ENCODE data around the gene NFATC1.
"Not testable (repeated sequence)": the region's sequence is repeated elsewhere in the genome, so short reads cannot be mapped to it uniquely, and the experiment has no call there.

Gene NFATC1

DNA sequence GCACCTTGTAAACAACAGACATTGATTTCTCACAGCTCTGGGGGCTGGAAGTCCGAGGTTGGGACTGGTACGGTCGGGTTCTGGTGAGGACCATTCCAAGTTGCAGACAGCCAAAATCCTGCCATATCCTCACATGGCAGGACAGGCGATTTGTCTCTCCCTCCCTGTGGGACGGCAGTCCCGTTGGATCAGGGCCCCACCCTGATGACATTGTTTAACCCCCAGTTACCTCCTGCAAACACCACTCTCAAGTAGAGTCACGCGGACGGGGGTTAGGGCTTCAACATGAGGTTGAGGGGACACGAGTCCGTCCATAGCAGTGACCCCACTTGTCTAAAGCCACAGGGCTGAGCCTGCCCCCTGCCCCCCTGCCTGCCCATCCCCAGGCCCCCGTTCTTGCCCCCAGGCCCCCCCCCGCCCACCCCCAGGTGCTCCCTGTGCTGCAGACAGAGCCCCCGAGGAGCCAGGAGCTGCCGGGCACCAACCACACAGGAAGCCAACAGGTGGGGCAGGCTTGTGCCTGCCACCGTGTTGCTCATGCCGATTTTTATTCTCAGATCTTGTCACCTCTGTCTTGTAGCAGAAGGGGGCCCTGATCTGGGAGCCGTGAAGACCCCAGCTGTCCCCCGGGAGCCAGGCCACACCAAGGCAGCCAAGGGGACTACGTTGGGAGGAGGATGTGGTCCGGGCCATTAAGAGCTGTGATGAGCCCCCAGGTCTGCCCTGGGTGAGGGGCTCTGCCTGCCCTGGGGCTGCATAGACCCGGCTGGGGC, 82.2 kb downstream of the NFATC1 start:
- no peak for DNase-seq (ENCODE audit: low read depth)

DNA sequence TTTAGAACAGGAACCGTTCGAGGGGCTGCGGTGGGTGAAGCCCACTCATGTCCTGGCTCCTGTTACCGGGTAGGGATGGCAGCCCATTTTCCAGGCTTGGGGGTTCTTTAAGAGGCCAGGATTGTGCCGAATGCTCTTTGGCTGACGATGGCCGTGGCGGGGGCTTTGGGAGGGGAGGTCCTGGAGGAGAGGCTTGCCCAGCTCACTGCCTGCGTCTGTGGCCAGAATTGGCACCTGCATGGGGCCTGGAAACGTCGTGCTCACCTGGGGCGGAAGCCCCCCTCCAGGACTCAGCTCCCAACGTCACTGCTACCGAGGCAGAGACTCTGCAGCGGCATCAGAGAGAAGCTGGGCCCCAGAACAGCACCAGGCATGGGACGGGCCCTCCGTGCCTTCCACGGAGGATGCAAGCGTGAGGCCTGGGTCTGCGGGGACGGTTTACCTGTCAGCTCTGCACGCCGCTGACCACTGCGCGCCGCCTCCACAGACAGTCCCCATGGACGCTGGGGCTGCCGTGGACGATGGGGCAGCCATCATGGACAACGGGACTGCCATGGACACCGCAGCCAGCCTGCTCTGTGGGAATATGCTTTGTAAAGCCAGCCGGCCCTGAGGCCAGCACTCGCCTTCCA, 82.9 kb downstream of the NFATC1 start:
- DNase-seq (ENCODE audit: low read depth) = no peak

DNA sequence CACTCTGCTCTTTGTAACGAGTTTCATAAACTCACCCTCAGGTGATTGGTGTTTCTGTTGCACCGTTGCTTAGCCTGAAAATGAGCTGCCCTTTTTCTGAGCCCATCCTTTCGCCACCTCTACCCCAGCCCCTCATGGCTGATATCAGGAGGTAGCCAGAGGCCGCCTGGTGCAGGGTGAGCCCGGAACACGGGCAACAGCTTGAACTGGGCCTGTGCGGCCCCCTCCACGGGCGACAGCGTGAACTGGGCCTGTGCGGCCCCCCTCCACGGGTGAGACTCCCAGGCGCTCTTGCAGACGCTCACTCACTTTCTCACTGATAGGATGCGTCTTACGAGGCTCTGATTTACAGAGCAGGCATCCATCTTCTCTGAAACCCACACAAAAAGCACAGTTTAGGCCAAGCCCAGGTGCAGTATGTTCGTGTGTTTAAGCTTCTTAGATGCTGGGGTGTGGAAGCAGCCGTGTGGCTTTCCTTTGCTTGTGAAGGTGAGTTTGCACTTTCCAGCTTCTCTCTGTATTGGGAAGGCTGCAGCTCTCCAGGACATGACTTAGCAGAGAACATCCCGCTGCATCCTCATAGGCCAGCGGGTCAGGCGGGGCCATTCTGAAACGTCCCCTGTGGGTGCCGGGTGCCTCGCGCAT, 83.5 kb downstream of the NFATC1 start:
- no peak for DNase-seq (ENCODE audit: low read depth)

DNA sequence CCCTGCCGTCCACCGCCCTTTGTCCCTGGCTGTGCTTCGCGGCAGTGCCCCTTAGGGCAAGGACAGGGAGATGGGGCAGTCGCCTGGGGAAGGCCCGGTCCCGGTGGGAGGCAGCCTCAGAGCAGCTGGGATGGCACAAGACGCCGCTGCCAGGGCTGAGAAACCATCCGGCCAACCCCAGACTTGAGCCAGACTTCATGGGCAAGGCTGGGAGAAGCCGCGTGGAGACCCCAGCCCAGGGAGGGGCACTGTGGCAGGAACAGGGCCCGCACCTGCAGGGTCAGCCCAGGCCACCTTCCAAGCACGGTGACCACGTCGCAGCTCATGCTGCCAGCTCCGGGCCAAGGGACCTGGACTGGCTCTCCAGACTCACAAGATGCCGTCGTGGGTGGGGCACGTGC, 84.0 kb downstream of the NFATC1 start:
- no peak for DNase-seq (ENCODE audit: low read depth)

DNA sequence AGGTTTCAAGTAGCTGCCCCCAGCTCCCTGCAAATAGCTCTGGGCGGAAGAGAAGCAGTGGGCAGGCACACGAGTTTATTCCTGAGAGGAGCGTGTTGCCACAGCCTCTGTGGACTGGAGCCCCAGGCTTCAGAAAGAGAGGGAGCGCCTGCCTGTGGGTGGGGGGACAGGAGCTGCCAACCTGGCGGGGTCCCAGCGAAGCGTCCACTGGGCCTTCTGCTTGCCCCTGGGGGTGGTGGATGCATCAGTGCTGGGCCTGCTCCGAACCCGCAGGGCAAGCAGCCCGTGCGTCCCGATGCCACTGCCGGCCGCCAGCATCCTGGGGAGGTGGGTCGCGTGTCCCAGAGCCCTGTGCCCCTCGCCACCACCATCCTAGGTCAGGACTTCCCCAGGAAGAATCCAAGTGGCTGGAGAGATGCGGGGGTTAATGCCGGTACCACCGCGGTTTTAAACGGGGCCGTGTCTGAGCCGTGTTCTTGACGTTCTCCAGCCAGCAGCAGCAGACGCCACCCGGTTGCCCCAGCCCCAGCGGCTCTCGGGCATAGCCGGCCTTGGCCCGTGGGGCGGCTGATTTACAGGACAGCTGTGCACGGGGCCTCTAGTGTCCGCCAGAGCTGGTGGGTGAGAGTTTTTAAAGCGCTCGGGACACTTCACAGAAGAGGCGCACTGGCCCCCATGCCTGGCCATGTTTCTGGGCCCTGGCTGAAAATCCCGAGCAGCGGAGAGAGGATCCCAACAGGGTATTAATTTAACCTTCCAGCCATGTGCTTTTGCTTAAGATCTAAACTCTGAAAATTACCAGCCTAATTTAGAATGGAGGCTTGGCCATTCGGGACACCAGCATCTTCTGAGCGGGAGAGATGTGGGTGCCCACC, 84.7 kb downstream of the NFATC1 start:
- DNase-seq (ENCODE audit: low read depth) = no peak

DNA sequence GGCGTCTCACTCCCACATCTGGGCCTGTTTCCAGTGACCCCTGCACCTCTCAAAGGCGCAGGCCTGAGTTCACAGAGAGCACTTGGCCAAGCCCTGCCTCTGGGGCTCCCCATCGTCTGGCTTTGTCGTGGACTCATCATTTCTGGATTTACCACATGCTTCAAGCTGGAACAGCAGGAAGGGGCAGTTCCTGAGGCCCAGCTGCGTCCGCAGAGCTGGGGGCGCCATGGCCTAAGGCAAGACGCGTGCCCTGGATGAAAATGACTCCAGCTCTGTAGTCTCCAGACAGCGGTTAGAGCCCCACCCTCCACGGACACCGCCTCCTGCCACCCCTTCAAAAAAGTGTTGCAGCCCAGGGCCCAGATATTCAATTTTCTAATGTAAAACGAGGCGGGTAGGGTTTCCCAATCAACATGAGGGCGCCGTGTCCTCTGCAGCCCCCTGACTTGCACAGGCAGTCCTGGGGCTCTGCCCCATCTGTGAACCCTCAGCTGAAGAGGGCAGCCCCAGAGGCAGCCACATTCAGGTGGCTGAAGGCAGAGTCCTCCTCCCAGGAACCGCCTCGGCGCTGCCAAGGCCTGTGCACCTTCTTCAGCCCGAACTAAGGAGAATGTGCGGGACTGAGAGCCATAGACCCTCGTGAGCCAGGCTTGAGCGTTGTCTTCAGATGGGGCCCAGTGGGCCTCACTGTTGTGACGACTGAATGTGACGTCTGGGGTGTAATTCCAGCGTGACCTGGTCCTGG, 85.5 kb downstream of the NFATC1 start:
- no peak for DNase-seq (ENCODE audit: low read depth)

DNA sequence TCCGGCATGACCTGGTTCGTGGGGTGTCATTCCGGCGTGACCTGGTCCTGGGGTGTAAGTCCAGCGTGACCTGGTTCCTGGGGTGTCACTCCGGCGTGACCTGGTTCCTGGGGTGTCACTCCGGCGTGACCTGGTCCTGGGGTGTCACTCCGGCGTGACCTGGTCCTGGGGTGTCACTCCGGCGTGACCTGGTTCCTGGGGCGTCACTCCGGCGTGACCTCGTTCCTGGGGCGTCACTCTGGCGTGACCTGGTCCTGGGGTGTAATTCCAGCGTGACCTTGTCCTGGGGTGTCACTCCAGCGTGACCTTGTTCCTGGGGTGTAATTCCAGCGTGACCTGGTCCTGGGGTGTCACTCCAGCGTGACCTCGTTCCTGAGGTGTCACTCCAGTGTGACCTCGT, 87.7 kb downstream of the NFATC1 start:
- not testable (repeated sequence) for DNase-seq (ENCODE audit: low read depth)

DNA sequence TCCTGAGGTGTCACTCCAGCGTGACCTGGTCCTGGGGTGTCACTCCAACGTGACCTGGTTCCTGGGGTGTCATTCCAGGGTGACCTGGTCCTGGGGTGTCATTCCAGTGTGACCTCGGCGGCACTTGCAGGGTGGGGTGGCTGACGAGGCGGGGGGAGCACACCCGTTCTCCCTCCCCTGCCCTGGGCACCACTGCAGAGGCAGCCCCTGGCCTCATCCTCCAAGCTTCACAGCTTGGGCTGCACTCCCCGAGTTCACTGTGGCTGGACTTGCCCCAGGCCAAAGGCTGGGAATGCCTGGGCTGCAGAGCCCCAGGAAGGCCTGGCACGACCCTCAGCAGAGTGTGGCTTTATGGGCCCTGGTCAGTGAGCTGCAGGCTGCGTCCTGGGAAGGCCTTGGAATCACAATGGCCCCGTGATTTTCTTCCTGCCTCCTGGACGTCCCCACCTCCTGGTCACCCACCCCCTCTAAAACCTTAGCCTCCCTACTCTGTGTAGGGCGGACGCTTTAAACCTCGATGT, 88.3 kb downstream of the NFATC1 start:
- DNase-seq (ENCODE audit: low read depth) = no peak

DNA sequence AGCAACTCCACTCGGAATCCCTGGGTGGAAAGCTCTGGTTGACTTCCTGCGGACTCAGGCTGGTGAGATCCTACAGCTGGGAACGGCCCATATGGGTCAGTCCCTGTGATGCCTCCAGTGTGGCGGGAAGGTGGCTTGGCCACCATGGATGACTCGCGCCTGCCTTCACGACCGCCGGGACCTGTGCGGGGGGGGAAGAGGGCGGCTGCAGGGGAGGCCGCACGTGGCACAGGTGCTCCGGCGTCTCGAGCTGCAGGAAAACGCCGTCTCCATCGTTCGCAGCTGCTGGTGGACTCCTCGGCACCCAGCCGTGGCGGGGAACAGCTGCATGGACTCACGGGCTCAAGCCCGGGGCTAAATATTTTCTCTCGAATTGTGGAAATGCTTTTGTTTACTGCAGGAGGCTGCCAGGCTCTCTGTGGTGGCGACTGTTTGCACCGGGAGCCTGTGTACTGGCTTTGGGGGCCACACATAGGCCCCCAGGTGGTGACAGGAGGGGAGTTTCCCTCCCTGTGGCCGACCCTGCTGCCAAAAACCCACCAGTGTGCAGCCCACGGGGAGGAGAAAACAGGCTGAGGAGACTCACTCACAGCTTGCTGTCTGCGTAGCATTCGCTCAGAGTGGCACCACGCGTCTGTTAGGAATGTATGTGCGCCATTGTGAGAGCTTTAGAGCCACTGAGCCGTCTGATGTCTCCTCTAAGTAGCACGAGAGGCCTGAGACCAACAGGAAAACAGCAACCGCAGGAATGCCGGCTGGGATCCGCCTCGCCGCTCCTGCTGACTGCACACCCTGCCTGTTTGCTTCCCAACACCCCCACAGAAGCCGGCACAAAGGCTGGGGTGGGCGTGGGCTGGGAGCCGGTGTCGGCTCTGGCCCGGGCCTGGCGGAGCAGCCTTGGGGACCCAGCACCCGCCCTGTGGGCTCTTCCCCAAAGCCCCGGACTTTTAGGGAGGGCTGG, 89.2 kb downstream of the NFATC1 start:
- peak; percentile 80 for DNase-seq (ENCODE audit: low read depth)

DNA sequence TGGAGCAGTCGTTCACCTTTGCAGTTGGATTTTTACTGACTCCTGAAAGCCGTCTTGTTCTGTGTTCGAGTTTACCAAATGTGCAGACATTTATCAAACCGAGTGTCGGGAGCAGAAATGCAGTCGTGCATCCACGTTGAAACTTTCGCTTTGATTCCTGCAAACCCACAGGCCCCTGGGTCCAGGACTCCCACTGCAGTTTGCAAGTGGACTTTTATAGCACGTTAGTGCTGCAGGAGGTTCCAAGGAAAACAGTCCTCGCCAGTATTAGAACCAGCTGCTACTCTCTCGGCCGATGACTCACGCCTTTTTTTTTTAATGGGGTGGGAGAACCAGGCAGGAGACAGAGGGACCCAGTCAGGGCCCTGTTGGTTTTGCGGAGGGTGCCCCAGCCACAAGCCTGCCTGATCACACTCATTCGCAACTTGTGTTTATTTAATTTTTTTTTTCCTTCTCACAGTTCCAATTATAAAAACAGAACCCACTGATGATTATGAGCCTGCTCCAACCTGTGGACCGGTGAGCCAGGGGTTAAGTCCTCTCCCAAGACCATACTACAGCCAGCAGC, 90.1 kb downstream of the NFATC1 start:
- DNase-seq (ENCODE audit: low read depth) = peak; percentile 56

DNA sequence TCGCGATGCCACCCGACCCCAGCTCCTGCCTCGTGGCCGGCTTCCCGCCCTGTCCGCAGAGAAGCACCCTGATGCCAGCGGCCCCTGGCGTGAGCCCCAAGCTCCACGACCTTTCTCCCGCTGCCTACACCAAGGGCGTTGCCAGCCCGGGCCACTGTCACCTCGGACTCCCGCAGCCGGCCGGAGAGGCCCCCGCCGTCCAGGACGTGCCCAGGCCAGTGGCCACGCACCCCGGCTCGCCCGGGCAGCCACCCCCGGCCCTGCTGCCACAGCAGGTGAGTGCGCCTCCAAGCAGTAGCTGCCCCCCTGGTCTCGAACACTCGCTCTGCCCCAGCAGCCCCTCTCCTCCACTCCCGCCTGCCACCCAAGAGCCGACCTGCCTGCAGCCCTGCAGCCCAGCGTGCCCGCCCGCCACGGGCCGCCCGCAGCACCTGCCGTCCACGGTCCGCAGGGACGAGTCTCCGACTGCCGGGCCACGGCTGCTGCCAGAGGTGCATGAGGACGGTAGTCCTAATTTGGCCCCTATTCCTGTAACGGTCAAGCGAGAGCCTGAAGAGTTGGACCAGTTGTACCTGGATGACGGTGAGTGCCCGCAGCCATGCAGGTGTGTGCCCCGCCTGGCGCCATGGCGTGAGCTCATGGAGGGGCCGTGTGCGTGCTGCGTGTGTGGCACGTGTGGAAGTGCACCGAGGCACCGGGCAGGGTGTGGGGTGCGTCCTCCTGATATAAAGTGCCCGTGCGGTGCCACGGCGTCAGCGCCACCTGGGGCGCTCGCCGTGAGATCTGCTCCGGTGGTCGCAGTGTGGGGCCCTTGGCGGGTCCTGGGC, 90.8 kb downstream of the NFATC1 start:
- DNase-seq (ENCODE audit: low read depth) = no peak

DNA sequence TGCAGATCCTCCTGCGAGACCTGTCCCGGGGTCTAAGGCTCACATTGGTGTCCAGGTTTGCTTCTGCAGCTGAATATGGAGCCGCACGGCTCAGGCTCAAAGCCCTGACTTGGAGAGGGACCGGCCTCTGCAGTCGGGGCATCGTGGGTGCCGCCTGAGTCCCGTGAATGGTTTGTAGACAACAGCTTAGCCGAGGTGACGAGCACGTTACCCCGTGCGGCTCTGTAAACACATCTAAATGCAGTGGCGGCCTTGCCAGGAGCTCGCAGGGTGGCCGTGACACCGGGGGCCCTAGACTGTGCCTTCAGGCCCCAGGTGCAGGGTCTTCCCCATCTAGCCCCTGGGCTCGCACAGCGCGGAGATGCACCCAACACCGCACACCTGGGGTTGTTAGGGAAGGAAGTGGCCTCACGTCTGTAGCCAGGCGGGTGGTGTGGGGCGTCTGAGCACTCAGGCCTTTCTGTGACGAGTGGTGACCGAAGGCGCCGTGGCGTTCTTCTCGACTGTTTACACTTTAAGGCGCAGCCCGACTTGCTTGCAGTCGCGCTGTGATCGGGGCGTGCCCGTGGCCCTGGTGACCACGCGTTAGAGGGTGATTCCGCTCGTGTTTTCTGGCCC, 91.6 kb downstream of the NFATC1 start:
- no peak for DNase-seq (ENCODE audit: low read depth)

DNA sequence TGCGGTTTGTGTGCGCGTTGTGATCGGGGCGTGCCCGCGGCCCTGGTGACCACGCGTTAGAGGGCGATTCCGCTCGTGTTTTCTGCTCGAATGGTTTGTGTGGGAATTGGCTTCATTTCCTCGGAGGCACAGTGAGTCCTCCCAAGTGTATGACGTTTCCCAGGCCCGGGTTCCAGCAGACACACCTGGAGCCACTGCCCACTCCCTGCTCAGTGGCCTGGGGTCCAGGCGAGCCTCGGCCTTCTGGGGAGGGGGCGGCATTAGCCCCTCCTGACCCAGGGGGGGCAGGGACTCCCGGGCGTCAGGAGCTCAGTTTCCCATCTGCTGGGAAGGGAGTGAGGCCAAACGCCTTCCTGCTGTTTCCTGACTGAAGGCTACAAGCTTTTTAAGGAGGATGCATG, 92.1 kb downstream of the NFATC1 start:
- no peak for DNase-seq (ENCODE audit: low read depth)

DNA sequence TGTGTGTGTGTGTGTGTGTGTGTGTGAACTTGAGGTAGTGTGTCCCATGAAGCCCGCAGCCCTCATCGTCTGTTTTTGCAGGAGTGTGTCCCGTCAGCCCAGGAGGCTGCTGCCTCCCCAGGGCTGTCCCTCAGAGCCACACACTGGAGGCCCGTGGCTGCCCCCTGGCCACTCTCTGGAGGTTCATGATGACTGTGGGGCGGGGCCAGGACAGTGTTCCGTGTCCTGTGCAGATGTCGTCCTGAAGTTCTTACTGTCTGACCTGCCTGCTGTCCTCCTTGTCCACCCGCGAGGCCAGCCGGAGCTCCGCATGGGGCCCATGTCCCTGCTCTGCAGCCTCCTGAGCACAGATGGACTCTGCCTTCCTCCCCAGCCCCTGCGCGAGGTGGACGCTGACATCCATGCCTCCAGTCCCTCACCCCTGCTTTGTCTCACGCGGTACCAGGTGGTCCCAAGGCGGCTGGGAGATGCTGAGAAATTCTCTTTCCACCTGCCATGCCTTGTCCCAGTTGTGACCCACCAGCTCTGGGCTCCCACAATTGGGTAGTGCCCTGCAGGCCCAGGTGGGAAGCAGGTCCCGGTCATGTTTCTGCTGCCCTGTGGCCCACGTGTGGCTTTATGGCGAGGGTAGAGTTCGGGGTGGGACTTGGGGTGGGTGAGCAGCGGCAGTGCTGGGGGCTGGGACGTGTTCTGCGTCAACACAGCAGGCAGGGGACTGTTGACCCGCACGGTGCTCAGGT, 92.8 kb downstream of the NFATC1 start:
- no peak for DNase-seq (ENCODE audit: low read depth)

DNA sequence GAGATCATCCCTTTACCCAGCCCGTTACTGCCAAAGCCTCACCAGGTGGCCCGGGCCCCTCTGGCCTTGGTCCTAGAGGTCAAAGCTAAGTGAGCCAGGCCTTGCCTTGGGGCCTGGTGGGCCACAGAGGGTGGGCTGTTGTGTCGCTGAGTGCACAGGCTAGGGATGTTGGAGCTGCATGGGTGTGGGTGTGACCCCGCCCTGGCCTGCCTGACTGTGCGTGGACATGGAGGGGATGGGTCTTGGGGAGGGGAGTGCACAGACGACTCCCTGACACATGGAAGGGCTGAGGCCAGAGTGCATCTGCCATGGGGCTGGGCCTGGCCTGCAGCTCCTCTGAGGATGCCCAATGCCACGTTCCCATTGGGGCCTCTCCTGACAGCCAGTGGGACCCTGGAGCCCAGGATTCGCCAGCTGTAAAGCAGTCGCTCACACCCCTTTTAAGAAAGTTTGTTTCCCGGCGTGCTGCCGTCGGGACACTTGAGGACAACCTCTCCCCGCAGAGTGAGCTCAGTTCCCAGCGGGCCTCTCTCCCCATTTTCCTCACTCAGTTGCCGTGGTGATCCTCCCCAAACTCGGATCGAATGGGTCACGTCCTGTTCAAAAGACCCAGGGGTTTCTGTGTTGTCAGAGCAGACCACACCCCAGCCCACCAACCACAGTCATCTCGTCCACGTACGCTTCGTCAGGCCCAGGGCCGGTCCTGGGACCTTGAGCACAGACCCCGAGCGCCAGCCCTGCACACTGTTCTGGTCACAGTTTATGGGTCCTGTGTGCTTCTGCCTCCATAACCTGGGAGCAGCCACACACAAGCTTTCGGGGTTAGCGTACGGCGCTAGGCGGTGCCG, 93.5 kb downstream of the NFATC1 start:
- no peak for DNase-seq (ENCODE audit: low read depth)

DNA sequence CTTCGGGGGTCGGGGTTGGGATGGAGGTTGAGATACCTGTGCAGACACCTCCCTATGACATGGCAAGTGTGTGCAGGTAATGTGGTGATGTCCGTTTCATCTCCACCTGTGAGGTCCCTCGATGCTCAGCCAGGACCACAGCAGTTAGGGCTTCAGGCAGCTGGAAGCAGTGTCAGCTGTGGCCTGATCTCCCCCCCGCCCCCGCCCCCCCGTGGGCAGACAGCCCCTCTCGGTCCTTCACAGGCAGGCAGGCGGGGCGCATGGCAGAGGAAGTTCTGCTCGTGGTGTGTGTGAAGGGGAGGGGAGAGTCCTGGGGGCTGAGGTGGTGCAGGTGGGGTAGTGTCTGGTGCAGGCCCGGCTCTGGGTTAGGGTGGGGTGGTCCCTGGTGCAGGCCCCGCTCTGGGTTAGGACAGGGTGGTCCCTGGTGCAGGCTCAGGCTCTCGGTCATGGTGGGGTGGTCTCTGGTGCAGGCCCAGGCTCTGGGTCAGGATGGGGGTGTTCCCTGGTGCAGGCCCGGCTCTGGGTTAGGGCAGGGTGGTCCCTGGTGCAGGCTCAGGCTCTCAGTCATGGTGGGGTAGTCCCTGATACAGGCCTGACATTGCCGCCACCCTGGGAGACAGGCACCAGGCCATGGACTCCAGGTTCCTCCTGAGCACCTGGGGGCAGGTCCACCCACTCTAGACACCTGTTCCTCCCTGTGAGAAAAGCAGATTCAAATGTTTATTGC, 94.3 kb downstream of the NFATC1 start:
- DNase-seq (ENCODE audit: low read depth) = no peak
